CD4-positive, alpha-beta T cell treated with Interleukin-21 for 1 hour (primary cell): ENCODE data around the gene SLC8A2.
"Not testable (repeated sequence)": the region's sequence is repeated elsewhere in the genome, so short reads cannot be mapped to it uniquely, and the experiment has no call there.

ENCODE experiments used
- DNase-seq: peaks from one replicate; pipeline ENCODE4 v3.0.0-alpha.2; 2020

SLC8A2 gene

DNA sequence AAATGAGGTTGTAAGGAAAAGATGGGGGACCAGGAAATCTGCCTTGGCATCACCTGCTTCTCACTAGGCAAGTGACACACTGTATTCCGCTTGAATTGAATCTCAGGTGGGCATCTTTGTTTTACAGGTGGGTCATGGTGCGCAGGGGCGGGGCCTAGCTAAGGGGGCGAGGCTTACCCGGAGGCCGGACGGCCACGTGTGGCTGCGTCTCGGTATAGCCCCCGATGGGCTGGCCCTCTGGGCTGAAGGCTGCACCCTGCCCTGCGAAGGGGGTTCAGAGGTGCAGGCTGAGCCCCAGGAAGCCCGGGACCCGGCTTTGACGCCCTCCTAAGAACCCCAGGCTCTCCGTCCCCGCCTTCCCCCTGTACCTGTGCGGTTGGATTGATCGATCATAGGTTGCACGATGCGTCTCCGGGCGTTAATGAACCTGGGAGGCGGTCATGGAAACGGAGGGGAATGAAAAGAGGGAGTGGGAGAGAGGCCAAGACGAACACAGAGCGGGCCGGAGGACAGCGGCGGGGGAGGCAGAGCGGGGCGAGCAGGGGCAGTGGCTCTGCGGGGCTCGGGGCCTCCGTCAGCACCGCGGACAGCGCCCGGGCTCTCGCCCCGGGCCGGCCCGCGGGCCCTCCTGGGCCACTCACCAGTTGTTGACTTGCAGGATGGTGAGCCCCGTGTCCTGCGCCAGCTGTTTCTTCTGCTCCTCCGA, 64.8 kb downstream of the SLC8A2 start:
- DNase-seq = no peak

DNA sequence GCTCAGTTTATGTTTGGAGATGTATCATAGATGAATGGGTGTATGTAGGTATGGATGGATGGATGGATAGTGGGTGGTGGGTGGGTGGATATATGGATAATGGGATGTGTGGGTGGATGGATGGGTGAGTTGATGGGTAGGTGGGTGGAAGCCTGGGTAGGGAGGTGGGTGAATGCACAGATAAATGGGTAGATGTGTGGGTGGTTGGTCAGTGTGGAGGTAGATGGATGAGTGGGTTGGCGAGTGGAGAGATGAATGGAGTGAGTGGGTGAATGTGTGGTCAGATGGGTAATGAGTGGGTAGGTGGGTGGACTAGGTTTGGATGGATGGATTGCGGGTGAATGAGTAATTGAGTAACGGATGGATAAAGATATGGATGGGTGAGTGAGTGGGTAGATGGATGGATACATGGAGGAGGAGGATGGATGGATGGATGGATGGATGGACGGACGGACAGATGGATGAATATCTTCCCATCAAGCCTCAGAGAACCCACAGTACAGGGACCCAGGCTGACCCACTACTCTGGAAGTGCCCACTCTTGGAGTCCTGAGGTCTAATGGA, 65.8 kb downstream of the SLC8A2 start:
- DNase-seq = no peak

GRCh38 chr19:47405197-47405550, 66.5 kb downstream of the SLC8A2 start:
- no peak for DNase-seq

- no peak for DNase-seq
Measured at GRCh38 chr19:47404334-47405196, 67.1 kb downstream of the SLC8A2 start.

DNA sequence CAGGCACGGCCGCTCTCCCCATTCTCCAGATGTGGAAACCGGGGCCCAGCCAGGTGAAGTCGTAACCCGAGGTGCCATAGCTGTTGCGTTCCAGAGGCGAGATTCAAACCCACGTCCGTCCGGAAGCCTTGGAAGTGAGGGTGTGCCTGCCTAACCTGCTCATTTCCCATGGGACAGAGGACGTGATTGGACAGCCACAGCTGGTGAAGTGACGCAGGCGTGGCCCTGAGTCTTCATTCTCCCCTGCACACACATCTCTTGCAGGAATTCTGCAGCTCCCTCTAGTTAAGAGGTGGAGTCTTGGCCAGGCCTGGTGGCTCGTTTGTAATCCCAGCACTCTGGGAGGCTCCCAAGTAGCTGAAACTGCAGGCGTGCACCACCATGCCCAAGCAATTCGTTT, 69.2 kb downstream of the SLC8A2 start:
- no peak for DNase-seq

DNA sequence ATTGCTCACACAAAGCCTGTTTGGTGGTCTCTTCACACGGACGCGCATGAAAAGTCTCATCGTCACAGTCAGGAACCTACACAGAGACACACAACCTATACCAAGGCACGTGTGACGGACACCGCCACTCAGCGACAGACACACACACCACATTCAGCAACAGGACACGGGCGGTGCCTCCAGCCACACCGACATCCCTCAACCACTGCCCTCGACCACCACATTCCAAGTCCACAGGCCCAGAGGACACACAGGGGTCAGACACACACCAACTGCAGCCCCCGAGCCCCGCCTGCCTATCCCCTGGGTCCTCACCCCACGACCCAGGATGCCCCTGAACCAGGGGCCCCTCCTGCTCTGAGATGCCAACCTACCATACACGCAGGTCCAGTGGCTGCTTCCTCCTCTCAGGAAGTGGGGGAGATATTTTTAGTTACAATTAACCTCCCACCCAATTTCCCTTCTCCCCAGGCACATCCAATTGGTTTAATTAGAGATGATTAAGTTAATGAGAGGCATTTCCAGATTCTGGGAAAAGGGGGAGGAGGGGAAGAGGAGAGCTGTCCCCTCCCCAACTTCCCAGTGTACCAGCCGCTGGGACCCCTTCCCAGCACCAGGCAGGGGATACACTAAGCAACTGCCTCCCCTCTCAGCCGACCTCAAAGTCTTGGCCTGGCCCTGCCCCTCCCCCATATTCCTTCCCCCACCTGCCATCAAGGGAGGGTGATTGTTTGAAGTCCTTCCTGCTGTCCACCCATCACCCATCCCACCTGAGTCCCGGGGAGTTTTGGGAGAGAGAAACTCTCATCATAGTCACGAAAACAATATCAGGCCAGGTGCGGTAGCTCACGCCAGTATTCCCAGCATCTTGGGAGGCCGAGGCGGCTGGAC, 72.7 kb downstream of the SLC8A2 start:
- DNase-seq = no peak

- peak; percentile 79 for DNase-seq
Measured at GRCh38 chr19:47391510-47392223, 80.0 kb downstream of the SLC8A2 start.

DNA sequence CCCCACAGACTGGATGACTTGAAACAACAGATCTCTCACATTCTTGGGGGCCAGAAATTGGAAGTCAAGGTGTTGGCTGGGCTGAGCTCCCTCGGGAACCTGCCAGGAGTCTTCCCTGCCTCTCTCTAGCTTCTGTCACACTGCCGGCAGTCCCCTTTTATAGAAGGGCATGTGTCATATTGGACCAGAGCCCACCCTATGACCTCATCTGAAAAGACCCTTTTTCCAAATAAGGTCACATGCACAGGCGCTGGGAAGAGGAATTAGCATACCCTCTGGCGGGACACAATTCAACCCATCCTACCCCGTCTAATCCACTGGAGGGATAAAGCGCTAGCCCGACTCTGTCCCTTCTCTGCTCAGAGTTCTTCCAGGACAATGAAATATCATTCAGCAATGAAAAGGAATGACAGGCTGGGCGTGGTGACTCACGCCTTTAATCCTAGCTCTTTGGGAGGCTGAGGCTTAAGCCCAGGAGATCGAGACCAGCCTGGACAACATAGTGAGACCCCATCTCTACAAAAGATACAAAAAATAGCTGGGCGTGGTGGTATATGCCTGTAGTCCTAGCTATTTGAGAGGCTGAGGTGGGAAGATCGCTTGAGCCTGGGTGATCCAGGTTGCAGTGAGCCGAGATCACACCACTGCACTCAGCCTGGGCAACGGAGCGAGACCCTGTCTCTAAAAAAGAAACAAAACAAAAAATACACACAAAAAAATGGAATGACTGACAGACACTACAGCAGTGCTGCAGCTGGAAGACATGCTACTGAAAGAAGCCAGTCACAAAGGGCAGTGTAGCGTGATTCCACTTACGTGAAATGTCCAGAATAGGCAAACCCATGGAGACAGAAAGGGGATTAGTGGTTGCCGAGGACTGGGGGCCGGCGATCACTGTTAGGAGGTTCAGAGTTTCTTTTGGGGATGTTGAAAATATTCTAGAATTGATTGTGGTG, 80.9 kb downstream of the SLC8A2 start:
- no peak for DNase-seq

DNA sequence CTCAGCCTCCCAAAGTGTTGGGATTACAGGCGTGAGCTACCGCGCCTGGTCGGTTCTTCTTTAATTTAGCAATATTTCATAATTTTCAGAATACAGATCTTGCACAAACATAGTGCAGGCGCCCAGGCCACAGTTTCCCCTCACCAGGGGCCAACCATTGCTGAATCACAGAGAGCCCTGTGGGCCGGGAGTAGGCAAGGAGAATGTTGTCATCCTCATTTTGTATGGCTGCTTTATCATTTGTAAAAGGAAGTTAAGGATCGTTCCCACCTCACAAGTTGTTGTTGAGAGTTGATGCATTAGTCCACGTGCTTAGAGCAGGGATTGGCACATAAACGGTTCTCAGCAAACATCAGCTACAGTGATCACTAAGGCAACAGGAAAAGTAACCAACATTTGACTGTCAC, 82.5 kb downstream of the SLC8A2 start:
- DNase-seq = peak; percentile 25

- DNase-seq = not testable (repeated sequence)
Measured at GRCh38 chr19:47388721-47389120, 83.0 kb downstream of the SLC8A2 start.

- DNase-seq = not testable (repeated sequence)
Measured at GRCh38 chr19:47387623-47388022, 84.1 kb downstream of the SLC8A2 start.

- DNase-seq = not testable (repeated sequence)
Measured at GRCh38 chr19:47386582-47386981, 85.1 kb downstream of the SLC8A2 start.

GRCh38 chr19:47384533-47384932, 87.2 kb downstream of the SLC8A2 start:
- not testable (repeated sequence) for DNase-seq

DNA sequence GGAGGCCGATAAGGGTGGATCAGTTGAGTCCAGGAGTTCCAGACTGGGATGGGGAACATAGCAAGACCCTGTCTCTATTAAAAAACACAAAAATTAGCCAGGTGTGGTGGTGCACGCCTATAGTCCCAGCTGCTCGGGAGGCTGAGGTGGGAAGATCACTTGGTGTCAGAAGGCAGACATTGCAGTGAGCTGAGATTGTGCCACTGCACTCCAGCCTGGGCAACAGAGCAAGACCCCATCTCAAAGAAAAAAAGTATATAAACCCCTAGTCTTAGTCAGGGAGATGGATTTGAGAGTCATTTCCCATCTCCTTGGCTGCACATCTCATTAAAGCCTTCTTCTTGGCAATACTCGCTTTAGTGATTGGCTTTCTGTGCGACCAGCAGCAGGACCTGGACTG, 87.8 kb downstream of the SLC8A2 start:
- not testable (repeated sequence) for DNase-seq

DNA sequence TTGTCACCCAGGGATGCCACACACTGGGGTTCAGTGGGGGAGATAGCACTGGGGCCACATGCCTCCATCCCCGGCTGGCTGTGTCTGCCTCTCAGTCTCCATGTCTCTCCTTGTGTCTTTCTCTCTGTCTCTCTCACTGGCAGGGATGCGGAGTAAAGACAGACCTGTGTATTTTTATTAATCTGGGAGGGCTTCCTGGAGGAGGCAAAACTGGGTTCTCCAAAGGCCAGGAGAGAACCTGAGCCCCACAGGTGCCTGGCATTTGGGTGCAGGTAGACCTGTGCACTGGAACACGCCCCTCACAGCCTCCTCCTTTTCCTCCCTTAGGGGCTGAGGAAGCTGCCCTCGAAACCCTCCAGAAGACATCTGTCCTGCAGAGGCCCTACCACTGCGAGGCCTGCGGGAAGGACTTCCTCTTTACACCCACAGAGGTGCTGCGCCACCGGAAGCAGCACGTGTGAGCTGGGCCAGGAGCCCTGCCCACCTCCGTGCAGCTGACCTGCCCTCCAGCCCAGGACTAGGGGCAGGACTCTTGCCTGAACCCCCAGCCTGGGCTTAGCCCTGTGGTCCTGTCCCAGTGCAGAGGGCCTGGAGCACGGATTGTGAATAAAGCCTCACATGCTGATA, 89.9 kb downstream of the SLC8A2 start:
- peak; percentile 43 for DNase-seq

- no peak for DNase-seq
Measured at GRCh38 chr19:47381121-47381520, 90.6 kb downstream of the SLC8A2 start.

GRCh38 chr19:47380559-47380958, 91.1 kb downstream of the SLC8A2 start:
- no peak for DNase-seq

DNA sequence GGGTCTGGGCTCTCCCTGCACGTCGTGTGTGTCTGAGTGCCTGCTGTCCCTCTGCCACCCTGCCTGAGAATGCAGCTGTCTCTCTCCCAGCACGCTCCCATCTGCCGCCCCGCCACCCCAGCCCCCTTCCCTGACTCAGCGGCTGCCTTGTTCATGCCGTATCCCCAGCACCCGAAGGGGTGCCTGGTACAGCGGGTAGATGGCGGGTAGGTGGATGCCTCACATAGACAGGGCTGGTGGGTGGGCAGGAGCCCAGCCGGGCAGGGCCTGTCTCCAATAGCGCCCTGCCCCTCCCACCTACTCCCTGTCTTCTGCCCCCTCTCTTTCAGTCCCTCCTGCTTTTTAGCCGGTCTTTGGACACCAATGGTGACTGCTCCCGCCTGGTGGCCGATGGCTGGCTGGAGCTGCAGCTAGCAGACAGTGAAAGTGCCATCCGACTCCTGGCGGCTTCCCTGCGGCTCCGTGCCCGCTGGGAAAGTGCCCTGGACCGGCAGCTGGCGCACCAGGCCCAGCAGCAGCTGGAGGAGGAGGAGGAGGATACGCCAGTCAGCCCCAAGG, 92.2 kb downstream of the SLC8A2 start:
- no peak for DNase-seq

- DNase-seq = no peak
Measured at GRCh38 chr19:47378246-47378645, 93.4 kb downstream of the SLC8A2 start.
